ENCODE results near the gene TMEM59. TPM values are rescaled to one million over a fixed set of nuclear protein-coding genes. Genes with fewer than 3 reads are reported as not detected.

The TMEM59 gene
- total RNA-seq (100 to 1,000 TPM; 215 to 295 (median 231) TPM), polyA plus RNA-seq (100 to 1,000 TPM in 2 of 3 donors, 10 to 100 TPM in 1; 73.1 to 119 (median 111) TPM)
- long read RNA-seq, donor 1, full-length matches to known transcripts, result 135 of 161 reads
- long read RNA-seq, donor 1, partial matches to known transcripts, result 0 of 161 reads
- long read RNA-seq, donor 1, other reads (novel, unspliced or antisense), result 26 of 161 reads
- long read RNA-seq, donor 2, full-length matches to known transcripts, result 168 of 196 reads
- long read RNA-seq, donor 2, partial matches to known transcripts, result 7 of 196 reads
- long read RNA-seq, donor 2, other reads (novel, unspliced or antisense), result 21 of 196 reads

DNA sequence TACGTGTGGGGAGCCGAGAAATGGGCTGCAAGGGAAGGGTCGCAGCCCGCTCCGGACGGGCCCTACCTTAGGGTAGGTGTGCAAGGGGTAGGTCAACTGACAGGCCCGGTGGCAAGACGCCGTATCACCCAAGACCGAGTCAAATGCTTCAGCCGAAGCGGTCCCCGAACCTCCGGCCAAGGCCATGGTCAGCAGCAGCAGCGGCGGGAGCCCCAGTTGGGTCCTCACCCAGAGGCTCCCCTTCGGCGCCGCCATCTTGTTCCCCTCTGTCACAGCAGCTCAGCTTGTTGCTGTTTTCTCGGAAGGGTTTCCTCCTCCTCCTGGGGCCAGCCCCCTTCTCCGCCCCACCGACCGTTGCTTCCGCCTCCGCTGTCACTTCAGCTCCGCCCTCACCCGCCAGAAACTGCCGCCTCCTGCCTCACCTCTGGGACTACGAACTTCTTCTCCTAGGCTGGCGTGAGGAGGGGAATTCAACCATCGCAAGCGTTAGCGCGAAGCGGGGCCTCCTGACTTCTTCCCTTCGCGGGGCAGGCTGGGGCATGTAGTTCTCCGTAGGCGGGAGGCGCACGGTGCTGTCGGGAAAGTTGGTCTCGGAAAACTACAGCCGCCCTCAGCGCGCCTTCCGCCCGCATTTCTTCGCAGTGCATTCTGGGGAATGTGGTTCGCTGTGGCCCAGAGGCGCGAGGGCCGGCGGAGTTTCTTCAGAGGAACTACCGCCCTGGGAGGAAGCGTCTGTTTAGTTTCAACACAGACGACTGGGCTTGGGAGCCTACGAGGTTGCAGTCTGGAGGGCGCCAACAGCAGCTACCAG lies at the start of gene TMEM59, which contains the start of gene TCEANC2:
Gene TMEM59, minus strand, starts transcription at position 271 of the 811 bp plus-strand sequence. Its CDS starts 16 bp downstream, at position 255.
Gene TCEANC2, plus strand, starts transcription at position 675 of the 811 bp plus-strand sequence. CDS start 815 bp downstream, outside the sequence.
- Histone ChIP-seq H3K4me3 (peak within 1 kb of the TSS; percentile 75 to 97 (median 90)), H3K27ac (peak within 1 kb of the TSS; percentile 95 to 100 (median 98)), H3K4me1 (peaks cover 44 to 69% (median 60%) of the 10 kb centered on the region in 6 donors), H3K9me3 (no peaks in the 10 kb centered on the region), H3K36me3 (peaks cover 0 to 30% (median 0%) of the 10 kb centered on the region in 6 donors), H3K27me3 (replicated peaks in 1 of 7) (no peaks in the 10 kb centered on the region)
- intact Hi-C loops (cut with DNase I; ENCODE audit: low total_unique reads), result no loop called here
- TF ChIP-seq, protein P1, sequence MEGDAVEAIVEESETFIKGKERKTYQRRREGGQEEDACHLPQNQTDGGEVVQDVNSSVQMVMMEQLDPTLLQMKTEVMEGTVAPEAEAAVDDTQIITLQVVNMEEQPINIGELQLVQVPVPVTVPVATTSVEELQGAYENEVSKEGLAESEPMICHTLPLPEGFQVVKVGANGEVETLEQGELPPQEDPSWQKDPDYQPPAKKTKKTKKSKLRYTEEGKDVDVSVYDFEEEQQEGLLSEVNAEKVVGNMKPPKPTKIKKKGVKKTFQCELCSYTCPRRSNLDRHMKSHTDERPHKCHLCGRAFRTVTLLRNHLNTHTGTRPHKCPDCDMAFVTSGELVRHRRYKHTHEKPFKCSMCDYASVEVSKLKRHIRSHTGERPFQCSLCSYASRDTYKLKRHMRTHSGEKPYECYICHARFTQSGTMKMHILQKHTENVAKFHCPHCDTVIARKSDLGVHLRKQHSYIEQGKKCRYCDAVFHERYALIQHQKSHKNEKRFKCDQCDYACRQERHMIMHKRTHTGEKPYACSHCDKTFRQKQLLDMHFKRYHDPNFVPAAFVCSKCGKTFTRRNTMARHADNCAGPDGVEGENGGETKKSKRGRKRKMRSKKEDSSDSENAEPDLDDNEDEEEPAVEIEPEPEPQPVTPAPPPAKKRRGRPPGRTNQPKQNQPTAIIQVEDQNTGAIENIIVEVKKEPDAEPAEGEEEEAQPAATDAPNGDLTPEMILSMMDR (IDR thresholded peaks at IDR 0.05 in 8 of 11, conservative IDR thresholded peaks at IDR 0.05 in 3 of 11), result peak in 6 of 11 experiments; percentile 18 to 62 (median 33)
- TF ChIP-seq POLR2AphosphoS5 (IDR thresholded peaks at IDR 0.05) (peak; percentile 93 to 95 (median 94)), POLR2A (IDR thresholded peaks at IDR 0.05) (peak in 2 of 3 donors; percentile 59 to 81)
- peak; percentile 99 for DNase-seq
- 0 to 1% (median 0%) methylated on average over 45 to 59 of the region's 59 CpGs for WGBS, 5 donors

DNA sequence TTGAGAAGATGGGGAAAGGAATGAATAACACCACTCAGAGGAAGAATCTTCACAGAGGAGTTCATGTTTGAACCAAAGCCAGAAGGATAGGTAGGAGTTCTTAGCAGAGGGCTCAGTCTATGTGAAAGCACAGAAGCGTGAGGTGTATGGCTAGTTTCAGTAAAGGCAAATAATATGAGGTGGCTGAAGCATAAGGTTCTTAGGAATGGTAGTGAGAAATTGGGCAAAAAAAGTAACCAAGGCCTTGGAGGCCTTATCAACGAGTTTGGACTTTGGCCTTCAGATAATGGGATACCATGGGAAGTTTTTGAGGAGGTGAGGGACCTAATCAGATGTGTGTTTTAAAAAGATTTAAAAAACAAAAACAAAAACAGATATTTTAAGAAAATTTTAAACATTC lies 47.5 kb upstream of the TMEM59 start:
- 58 to 87% (median 69%) methylated on average over 2 of the region's 2 CpGs for WGBS, 5 donors
- peaks cover 3 to 42% (median 22%) of the 10 kb centered on the region in 6 donors for H3K4me1 ChIP-seq
- no peak overlapping the region for H3K4me3 ChIP-seq
- no peaks in the 10 kb centered on the region for H3K27me3 ChIP-seq (replicated peaks in 1 of 7)
- H3K9me3 ChIP-seq, result no peaks in the 10 kb centered on the region
- no peak for DNase-seq
- H3K27ac ChIP-seq, result no peak overlapping the region
- no peak for TF ChIP-seq POLR2AphosphoS5 (IDR thresholded peaks at IDR 0.05)
- no peak for TF ChIP-seq POLR2A (IDR thresholded peaks at IDR 0.05)
- TF ChIP-seq, protein P1 (IDR thresholded peaks at IDR 0.05 in 8 of 11, conservative IDR thresholded peaks at IDR 0.05 in 3 of 11), result no peak
- H3K36me3 ChIP-seq, result peaks cover 0 to 58% (median 12%) of the 10 kb centered on the region in 6 donors
- intact Hi-C loops (cut with DNase I; ENCODE audit: low total_unique reads), result no loop called here

DNA sequence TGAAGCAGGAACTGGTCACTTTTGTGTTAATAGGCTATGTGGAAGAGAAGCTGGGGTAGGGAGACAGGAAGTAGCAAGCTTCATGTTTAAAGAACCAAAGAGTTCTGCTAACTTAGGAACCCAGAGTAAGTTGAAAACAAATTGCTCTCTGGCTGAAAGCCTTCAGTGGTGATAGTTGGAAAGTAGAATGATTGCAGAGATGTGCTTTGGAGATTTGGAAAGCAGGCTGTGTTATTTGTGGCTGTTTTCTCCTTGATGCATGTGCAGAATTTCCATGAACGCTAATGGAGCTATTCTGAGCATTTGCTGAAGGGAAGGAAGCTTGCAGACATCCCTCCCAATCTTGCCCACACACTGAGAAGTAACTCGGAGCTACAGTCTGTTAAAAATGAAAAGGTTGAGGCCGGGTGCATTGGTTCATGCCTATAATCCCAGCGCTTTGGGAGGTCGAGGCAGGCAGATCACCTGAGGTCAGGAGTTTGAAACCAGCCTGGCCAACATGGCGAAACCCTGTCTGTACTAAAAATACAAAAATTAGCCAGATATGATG lies 46.1 kb upstream of the TMEM59 start:
- TF ChIP-seq POLR2A (IDR thresholded peaks at IDR 0.05) (no peak), POLR2AphosphoS5 (IDR thresholded peaks at IDR 0.05) (no peak)
- TF ChIP-seq, protein P1 (IDR thresholded peaks at IDR 0.05 in 8 of 11, conservative IDR thresholded peaks at IDR 0.05 in 3 of 11), result no peak
- peak overlapping the region in 3 of 8 donors; percentile 15 to 83 (median 27) for H3K27ac ChIP-seq
- WGBS, 5 donors, result 55 to 60% (median 58%) methylated on average over 6 of the region's 6 CpGs
- no peaks in the 10 kb centered on the region for H3K27me3 ChIP-seq (replicated peaks in 1 of 7)
- no peak overlapping the region for H3K4me3 ChIP-seq
- peaks cover 0 to 58% (median 12%) of the 10 kb centered on the region in 6 donors for H3K36me3 ChIP-seq
- no peaks in the 10 kb centered on the region for H3K9me3 ChIP-seq
- peaks cover 5 to 50% (median 27%) of the 10 kb centered on the region in 6 donors for H3K4me1 ChIP-seq
- no peak for DNase-seq
- intact Hi-C loops (cut with DNase I; ENCODE audit: low total_unique reads), result no loop called here

Measured in spleen (tissue), 13 donors.